Stimulated activated CD4-positive, alpha-beta T cell treated with anti-CD3 and anti-CD28 coated beads, Interleukin-2, amount 100 ng/mL, for 4 hours (primary cell): ENCODE measurements around the gene PRR16.
"Not testable (repeated sequence)": the region's sequence is repeated elsewhere in the genome, so short reads cannot be mapped to it uniquely, and the experiment has no call there.

Experiments
- DNase-seq: peaks from one replicate; pipeline ENCODE4 v3.0.0-alpha.2; 2020; ENCODE audit warnings: low read depth

Gene PRR16

DNA sequence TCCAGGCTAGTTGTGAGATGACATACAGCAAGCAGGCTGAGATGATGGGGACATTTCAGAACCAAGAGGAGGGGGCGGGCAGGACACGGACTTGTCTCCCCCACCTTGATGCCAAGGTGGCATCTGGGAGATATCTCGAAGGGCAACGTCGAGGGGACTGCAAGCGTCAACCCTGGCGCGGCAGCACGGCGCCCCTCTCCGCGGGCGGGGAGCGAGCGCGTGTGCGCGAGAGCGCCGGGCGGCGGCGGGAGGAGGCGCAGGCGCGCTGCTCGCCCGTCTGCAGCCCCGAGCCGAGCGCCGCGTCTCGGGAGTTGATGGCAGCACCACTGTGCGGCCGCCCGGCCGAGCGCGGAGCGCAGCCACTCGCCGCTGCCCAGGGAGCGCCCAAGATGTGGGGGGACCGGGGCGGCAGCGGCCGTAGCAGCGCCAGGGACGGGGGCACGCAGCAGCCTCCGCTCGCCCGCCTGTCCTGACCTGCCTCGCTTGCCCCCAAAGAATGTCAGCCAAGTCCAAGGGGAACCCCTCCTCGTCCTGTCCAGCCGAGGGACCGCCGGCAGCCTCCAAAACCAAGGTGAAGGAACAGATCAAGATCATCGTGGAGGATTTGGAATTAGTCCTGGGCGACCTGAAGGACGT, at the start of gene PRR16:
Gene PRR16 (plus strand): TSS at position 310 of the 636 bp plus-strand sequence.
- DNase-seq, result no peak

DNA sequence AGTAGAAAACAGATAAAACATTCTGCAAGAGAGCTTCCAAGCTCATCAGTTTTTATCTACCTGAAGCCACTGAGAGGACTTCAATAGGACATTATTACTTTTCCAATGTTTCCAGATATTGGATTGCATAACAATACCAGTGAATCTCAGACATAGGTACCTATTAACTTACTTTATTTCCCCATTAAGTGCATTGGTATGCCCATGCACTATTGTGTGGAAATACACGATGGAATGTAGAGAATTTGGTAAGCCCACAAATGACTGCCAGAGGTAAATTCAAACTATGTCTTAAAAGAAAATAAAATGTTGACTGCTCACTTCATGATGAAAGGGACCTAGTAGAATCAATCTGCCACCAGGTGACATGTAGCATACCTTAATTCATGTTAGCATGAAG, 48.1 kb upstream of the PRR16 start:
- no peak for DNase-seq

GRCh38 chr5:120419127-120419526, 45.0 kb upstream of the PRR16 start:
- DNase-seq, result no peak

- not testable (repeated sequence) for DNase-seq
Observed at GRCh38 chr5:120426633-120427275, 37.3 kb upstream of the PRR16 start.

DNA sequence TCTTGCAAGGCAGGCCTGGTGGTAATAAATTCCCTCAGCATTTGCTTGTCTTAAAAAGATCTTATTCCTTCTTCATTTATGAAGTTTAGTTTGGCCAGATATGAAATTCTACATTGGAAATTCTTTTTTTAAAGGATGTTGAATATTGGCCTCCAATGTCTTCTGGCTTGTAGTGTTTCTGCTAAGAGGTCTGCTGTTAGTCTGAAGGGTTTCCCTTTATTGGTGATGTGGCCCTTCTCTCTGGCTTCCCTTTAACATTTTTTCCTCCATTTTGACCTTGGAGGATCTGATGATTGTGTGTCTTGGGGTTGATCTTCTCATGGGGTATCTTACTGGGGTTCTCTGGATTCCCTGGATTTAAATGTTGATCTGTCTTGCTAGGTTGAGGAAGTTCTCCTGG, 33.5 kb upstream of the PRR16 start:
- DNase-seq, result no peak

- no peak for DNase-seq
Observed at GRCh38 chr5:120432861-120433260, 31.2 kb upstream of the PRR16 start.

- DNase-seq, result no peak
Observed at GRCh38 chr5:120435129-120435528, 29.0 kb upstream of the PRR16 start.

DNA sequence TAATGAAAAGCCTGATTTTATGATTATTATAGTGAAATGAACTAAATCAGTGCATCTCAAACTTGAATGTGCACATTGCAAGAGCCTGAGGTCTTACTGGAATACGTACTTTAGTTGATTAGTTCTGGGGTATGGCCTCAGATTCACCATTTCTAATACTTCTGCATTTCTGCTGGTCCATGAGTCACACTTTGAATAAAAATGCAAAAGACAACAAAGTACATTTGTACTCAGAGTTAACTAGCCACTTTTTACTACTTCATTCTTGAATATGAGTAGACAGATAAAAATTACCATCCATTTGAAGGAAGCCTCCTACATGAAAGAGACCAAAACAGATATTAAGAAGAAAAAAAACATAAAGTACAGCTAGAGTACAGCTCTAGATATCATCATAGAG, 27.1 kb upstream of the PRR16 start:
- no peak for DNase-seq

DNA sequence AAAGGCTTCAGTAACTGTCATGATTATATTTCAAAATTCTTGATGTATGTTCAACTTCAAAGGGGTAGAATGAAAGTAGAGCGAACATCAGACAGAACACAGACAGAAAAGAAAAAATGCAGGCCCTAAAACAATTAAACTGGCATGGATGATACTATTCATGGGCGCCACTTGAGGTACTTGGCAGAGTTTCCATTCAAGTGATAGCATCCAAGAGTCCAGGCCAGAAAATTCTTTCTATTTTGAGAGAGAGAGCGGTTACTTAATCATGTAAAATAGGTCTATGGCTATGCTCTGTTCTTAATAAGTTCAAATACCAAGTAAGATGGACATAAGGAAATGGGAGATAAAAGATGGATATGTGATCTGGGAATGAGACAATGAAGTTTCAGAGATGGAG, 21.4 kb upstream of the PRR16 start:
- DNase-seq, result no peak

DNA sequence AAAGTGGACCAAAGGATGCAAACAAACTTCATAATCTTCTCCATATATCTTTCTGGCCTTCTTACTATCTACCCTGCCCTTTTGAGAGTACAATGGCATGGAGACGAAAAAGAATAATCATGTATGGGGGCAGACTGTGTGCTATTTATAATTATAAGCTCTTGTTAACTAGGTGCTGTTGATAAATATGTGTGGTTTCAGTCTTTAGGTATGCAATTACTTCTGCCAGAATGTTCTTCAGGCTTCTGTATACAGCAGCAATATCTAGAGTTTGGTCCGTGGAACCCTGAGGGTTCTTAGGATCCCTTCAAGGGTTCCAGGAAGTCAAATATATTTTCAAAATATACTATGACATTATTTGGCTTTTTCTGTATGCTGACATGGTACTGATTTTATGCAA, 20.5 kb upstream of the PRR16 start:
- DNase-seq, result no peak

DNA sequence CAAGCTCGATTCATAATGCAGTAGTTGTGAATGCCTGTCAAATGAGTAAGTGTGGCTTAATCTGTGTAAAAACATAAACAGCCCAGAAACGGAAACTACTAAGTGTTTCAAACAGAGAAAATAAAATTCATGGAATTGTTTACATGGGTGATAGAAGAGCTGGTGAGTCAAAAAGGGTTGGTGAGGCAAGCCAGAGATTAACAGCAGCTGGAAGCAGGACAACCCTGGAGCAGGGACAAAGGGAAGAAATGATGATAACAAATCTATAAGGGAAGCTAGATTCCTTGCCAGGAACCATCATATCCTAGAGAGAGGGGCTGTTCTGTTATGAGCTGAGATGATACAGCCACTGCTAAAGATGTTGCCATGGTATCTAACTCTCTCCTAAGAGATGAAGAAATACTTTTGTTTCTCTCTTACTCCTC, 18.0 kb upstream of the PRR16 start:
- DNase-seq, result no peak

- DNase-seq, result no peak
Observed at GRCh38 chr5:120446901-120447300, 17.2 kb upstream of the PRR16 start.

GRCh38 chr5:120447706-120448239, 16.3 kb upstream of the PRR16 start:
- DNase-seq, result no peak

DNA sequence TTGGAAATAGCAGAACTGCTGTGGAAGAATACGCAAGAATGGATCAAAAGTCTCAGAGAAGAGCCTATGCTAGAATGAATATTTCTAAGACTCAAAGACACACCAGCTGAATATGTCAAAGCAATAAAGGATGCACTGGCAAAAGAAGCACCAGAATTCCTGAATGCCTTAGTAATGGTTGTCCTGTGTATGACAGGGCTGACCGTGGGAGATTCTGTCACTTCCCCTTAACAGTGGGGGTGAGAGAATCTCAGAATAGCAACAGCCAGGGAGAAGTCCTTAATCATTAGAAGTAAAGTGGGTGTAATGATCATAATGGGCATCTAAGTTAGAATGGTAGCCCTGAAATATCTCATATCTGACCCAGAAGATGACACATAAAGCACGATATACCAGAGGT, 14.6 kb upstream of the PRR16 start:
- DNase-seq, result no peak

DNA sequence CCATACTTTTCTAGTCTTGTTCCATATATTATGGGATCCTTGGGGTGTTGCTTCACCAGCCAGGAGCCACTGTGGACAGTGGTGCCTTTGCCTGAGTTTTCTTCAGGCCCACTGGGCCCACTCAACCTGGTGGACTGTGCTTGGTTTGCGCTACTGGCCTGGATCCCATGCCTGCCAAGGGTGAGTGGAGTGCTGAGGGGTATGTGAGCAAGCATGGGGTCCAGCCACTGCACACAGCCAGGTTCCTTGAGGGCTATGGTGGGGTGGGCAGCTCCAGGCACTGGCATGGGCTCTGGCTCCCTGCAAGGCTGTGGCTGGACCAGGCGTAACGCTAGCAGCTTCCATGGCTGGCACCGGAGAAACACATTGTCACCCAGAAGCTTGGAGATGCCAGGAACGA, 13.2 kb upstream of the PRR16 start:
- no peak for DNase-seq

- DNase-seq, result no peak
Observed at GRCh38 chr5:120451445-120451844, 12.7 kb upstream of the PRR16 start.

DNA sequence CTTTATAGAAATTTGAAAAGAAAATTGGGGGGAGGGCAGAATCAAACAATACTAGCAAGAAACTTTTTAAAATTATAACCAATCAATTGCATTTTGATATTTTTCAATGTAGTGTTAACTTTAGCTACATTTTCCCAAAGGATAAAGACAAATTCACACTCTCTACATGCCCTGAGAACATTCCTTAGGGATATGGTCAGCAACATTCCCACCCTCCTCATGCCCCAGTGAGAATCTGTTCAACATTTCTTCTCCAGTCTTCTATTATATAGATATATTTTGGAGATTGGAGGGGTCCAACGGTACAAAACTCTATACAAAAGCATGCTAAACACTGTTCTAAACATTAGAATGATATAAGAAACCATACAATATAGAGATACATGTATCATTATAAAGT, 11.6 kb upstream of the PRR16 start:
- DNase-seq, result no peak

DNA sequence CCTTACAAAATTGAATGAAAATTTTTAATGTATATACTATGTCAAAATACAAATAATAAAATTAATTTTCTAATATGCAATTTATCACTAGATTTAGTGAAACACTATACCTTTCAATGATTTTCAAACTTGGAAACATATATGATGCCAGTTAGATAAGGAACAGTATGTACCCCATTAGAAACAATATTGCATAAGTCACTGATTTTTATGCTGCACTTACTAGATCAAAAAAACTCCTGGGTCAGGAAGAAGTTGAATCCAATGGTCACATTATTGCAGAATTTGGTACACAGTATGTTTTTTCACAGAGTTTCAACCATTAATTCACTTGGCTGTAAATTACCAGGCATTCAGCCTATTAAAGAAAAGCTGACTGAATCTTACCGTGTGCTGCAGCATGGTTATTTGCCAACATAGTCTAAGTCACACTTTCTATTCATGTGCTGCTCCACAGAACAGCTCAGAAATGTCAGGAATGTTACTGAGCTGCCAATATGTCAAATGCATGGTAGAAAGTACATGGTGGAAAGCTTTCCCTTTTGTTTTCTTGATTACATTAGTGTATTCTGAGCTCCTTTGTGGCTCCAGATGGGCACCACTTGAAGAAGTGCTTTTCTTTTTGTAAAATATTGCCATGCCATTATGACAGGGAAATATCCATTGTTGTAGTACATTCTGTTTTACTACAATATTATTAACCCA, 9.9 kb upstream of the PRR16 start:
- no peak for DNase-seq

DNA sequence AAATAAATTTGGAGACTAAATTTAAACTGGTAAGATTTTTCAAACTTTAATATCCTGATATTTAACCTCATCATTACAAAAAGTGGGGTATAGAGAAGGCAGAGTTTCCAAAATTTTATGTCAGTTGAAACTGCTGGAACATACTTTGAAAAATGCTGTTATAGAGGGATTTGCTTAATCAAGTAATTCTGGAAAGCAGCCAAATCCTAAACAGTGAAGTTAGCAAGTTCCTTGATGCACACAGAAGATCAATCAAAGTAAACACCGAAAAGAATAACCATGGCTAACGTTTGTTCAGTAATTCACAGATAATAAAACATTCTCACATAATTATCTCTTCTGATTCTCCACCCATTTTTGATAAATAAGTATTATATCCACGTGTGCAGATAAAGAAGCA, 8.1 kb upstream of the PRR16 start:
- DNase-seq, result no peak

DNA sequence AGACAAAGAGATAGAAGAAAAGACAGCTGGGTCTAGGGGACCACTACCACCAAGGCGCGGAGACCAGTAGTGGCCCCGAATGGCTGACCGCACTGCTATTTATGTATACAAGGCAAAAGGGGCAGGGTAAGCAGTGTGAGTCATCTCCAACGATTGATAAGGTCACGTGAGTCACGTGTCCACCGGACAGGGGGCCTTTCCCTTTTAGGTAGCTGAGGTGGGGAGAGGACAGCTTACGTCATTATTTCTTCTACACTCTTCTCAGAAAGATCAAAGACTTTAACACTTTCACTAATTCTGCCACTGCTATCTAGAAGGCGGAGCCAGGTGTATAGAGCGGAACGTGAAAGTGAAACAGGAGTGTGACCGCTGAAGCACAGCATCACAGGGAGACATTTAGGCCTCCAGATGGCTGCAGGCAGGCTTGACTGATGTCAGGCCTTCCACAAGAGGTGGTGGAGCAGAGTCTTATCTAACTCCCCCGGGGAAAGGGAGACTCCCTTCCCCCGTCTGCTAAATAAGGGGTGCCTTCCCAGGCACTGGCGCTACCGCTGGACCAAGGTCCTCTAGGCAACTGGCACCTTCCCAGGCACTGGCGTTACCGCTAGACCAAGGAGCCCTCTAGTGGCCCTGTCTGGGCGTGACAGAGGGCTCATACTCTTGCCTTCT, 6.1 kb upstream of the PRR16 start:
- no peak for DNase-seq

DNA sequence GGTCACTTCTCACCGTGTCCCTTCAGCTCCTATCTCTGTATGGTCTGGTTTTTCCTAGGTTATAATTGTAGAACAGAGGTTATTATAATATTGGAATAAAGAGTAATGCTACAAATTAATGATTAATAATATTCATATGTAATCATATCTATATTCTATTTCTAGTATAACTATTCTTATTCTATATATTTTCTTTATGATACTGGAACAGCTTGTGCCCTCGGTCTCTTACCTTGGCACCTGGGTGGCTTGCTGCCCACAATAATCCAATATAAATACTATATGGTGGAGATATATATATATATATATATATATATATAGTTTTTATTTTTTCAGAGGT, 5.6 kb upstream of the PRR16 start:
- not testable (repeated sequence) for DNase-seq

GRCh38 chr5:120461251-120461650, 2.8 kb upstream of the PRR16 start:
- no peak for DNase-seq
